IPS-18c (cell line): ENCODE results near the gene ADRA2C.

Experiments
- H3K4me3 ChIP-seq: 2 replicates; pipeline ENCODE4 v1.7.0; 2013; ENCODE audit warnings: low read depth, mild to moderate bottlenecking, low read length, moderate library complexity; ENCODE audit not compliant: insufficient read depth
- H3K9me3 ChIP-seq: one replicate; pipeline ENCODE4 v1.6.1; 2013; ENCODE audit warnings: mild to moderate bottlenecking, low read length, moderate library complexity; ENCODE audit not compliant: control insufficient read depth, insufficient read depth

The ADRA2C gene

DNA sequence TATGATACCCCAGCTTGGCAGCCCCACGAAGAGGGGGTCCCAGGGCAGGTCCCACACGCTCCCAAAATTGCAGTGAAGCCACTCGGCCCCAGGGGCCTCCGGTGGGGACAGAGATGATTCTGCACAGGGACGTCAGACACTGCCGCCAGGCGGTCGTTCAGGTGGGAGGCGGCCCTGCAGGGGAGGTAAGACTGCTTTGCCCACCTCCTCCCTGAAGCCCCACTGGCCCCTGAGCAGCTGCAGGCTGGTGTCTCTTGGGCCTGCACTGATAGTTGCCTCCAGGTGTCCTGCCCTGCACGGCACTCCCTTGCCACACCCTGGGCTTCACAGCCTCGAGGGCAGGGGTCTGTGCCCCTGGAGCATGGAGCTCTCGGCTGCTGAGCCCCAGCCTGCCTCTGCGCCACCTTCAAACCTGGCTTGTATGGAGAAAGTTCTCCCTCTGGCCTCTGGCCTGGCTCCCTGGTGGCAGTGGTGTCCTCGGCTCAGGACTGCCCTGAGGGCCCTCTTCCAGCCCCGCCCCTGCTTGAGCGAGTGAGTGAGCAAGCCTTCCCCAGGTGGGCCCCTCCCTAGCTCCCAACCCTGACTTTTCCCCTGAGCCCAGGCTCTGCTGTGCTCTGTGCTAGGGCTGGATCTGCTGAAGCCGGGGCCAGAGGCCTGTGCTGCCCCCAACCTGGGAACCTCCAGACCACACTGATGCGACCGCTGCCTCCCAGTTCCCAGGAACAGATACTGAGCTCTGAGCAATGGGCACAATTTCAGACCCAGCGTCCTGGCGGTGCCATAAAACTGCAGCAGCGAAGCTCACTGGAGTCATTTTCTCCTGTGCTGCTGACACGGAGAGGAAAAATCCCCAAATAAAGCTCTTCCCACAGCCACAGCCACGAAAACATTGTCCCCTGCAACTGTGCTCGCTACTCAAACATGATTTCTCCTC lies 16.1 kb downstream of the ADRA2C start:
- peaks cover 2% of the 10 kb centered on the region for H3K9me3 ChIP-seq
- H3K4me3 ChIP-seq: no peak overlapping the region

DNA sequence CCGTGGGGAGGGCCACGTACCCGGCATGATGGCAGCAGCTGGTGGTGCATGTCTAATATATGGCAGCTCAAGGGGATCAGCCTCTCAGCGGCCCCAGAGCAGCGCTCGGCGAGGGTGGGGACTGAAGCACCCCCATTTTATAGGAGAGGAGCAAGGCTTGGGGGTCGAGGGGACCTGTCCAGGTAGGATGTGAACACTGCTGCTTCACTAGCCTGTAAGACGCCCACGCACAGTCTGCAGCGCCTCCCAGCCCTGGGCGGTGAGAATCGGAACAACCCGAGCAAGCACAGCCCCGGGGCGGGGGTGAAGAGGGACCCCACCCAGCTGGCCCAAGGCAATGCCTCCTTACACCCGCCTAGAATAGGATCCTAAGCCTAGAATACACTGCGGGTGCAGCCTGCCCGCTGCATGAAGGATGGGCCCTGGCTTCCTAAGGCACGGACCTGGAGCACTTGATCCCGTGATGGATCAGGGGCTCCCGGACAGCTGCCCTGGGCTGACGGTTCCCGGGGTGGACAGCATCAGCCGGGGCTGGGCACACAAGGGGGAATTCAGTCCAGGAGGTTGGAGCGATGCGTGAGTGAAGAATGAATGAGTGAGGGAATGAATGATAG lies 17.6 kb downstream of the ADRA2C start:
- H3K9me3 ChIP-seq: peaks cover 4% of the 10 kb centered on the region
- H3K4me3 ChIP-seq: no peak overlapping the region

DNA sequence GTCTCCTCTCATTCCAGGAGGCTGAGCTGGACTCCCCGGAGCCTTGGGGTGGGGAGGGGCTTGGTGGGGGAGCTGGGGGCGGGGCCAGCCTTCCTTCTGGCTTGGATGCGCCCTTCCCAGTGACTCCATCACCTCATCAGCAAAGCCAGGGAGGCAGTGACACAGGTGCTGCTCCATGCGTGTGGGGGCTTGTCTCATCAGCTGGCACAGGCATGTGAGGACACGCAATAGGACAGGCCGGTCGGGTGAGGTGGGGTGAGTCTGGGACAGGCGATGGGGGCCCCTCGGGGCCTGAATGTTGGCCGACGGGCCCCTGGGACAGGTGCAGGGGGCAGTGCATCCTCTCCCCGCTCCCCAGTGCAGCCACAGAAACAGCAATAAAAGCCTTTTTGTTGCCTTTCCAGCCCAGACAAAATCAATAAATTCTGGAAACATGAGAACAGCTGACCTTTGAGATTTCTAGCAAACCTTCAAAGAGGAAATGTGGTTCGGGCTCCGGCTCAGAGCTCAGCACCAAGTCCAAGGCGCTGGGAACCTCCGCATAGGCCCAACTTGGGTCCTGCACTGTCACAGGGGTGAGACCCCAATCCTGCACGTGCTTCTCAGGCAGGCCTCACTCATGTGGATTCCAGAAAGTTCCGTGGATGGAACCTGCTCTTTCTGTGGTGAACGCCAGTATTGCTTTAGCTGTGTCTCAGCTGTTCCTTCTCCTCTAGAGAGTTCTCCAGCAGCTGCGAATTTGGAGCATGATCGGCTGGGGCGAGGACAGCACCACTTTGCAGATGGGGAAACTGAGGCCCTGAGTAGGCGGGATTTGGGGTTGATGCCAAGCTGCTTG lies 18.5 kb downstream of the ADRA2C start:
- no peak overlapping the region for H3K4me3 ChIP-seq
- peaks cover 4% of the 10 kb centered on the region for H3K9me3 ChIP-seq

GRCh38 chr4:3785292-3785565 lies 19.0 kb downstream of the ADRA2C start:
- Histone ChIP-seq H3K4me3 (no peak overlapping the region), H3K9me3 (peaks cover 4% of the 10 kb centered on the region)

GRCh38 chr4:3786196-3786869 lies 20.1 kb downstream of the ADRA2C start:
- peaks cover 4% of the 10 kb centered on the region for H3K9me3 ChIP-seq
- no peak overlapping the region for H3K4me3 ChIP-seq

- no peak overlapping the region for H3K4me3 ChIP-seq
- H3K9me3 ChIP-seq: peaks cover 4% of the 10 kb centered on the region
Observed at GRCh38 chr4:3787489-3788365, 21.5 kb downstream of the ADRA2C start.

GRCh38 chr4:3788366-3788660 lies 22.1 kb downstream of the ADRA2C start:
- H3K9me3 ChIP-seq: peaks cover 4% of the 10 kb centered on the region
- H3K4me3 ChIP-seq: no peak overlapping the region

- Histone ChIP-seq H3K4me3 (no peak overlapping the region), H3K9me3 (peaks cover 4% of the 10 kb centered on the region)
Observed at GRCh38 chr4:3789587-3789986, 23.4 kb downstream of the ADRA2C start.

GRCh38 chr4:3790006-3790561 lies 23.9 kb downstream of the ADRA2C start:
- H3K9me3 ChIP-seq: peaks cover 4% of the 10 kb centered on the region

GRCh38 chr4:3791256-3791655 lies 25.1 kb downstream of the ADRA2C start:
- no peak overlapping the region for H3K4me3 ChIP-seq
- H3K9me3 ChIP-seq: peaks cover 4% of the 10 kb centered on the region

More at GRCh38 chr4:3790006-3790561, 23.9 kb downstream of the ADRA2C start:
- H3K4me3 ChIP-seq: no peak overlapping the region

DNA sequence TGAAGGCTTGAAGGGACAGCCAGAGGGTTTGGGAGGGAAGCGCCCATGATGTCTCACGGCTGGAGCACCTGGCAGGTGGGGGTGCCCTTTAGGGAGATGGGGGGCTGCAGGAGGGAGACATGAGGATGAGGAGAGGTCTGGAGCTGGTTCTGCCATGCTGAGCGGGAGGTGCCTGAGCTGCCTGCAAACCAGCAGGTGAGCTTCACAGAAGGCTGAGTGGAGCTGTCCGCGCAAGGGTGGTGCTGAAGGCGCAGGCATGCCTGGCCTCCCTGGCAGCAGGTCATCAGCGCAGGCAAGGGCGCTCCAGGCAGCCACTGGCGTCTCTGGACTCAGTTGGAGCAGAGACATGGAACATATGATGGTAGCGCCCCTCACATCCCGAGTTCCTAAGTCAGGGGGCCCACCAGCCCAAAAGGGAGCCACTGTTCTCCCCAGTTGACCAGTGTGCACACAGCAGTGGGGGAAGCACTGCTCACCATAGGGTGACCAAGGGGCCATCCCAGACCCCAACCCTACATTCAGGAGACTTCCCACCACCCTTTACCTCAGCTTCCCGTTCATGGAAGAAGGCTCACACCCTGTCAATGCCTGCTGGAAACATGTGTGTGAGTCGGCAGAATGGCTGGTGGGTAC lies 25.8 kb downstream of the ADRA2C start:
- Histone ChIP-seq H3K9me3 (peaks cover 3% of the 10 kb centered on the region), H3K4me3 (no peak overlapping the region)

DNA sequence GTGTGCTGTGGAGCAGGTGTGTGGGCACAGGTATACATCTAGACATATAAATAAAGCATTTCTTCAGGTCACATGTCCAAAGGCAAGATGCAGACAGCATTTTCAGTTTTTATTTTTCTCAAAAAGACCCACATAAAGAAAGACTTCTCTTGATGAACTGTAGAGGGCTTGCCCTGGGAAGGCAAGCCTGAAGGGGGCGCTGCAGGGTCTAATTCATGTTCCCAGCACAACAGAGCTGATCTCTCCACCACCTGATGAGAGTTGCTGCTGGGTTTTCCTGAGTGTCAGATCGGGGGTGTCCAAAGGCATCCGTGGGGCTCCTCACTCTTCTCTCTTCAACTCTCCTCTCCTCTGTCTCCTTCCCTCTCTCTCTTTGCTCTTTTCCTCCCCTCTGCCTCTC lies 26.6 kb downstream of the ADRA2C start:
- H3K4me3 ChIP-seq: no peak overlapping the region
- no peaks in the 10 kb centered on the region for H3K9me3 ChIP-seq

DNA sequence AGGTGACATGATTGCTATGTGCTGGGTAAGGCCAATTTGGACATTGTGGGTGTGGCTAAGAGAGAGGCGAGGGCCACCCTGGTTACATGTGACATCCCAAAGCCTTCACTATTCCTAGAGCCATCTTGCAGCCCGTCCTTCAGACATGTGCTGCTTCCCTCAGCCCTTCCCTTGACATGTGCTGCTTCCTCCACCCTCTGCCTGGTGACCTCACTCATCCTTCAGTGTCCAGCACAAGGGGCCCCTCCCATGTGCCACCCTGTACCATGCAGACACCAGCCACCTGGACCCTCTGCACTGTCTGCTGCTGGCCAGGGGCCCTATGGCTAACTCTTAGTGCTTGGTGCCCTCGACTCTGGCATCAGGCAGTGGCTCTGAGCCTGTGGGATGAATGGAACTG lies 27.4 kb downstream of the ADRA2C start:
- Histone ChIP-seq H3K4me3 (no peak overlapping the region), H3K9me3 (no peaks in the 10 kb centered on the region)

GRCh38 chr4:3796960-3797359 lies 30.8 kb downstream of the ADRA2C start:
- Histone ChIP-seq H3K4me3 (no peak overlapping the region), H3K9me3 (no peaks in the 10 kb centered on the region)

DNA sequence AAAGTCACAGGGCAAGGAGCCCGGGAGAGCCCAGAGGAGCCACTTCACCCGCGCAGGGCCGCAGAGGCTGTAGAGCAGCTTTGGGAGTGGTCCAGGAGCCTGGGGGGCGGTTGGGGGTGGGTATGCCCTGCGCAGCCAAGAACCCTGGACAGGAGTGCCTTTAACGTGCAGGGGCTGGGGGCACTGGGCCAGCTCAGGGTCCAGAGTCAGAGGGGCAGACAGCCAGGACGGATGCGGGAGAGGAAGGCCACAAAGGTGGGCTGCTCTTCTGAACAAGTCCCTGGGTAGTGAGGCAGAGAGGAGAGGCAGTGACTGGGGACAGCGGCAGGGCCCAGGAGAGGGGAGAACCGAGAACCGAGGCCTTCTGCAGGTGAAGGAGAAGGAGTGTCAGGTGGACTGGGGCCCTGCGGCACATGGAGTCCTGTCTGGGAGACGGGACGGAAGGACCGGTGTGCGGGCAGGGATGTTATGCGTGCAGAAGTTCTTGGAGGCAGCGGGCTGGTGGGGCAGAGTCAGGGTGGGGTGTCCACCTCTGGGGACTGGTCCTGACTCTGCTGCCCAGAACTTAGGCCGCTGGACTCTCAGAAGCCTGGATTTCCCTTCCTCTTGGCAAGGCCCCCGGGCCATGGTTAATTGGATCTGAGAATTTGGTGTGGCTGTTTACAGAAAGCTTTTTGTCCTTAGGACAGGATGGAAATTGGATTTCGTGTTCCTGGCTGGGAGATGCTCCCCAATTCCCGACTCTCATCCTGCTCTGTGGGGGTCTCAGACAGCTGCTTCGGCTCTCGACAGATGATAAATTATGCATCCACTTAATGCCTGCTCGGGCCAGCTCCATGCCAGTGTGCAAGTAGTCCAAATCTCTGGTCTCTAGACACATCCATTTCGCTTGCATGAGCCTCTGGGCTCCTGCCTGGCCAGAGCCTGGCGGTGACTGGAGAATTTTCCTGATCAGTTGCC lies 31.9 kb downstream of the ADRA2C start:
- Histone ChIP-seq H3K4me3 (no peak overlapping the region), H3K9me3 (no peaks in the 10 kb centered on the region)
